Upper lobe of right lung (tissue), 1 donor: ENCODE measurements around the gene INPP5E. TPM values are rescaled to one million over a fixed set of nuclear protein-coding genes. Genes with fewer than 3 reads are reported as not detected.

Experiments used
- ATAC-seq: fragments of 200-7000 bp; cut with Tn5 transposase; one replicate; pipeline ENCODE4 v1.9.1; 2020; ENCODE audit warnings: mild to moderate bottlenecking, moderate library complexity
- DNase-seq: peaks from one replicate; pipeline ENCODE4 v3.0.0-alpha.2; 2020
- H3K27ac ChIP-seq: fragments of 200-600 bp; one replicate; pipeline ENCODE4 v1.8.0; 2022
- H3K27me3 ChIP-seq: fragments of 200-600 bp; one replicate; pipeline ENCODE4 v1.8.0; 2022; ENCODE audit warnings: mild to moderate bottlenecking
- H3K36me3 ChIP-seq: fragments of 200-600 bp; one replicate; pipeline ENCODE4 v1.8.0; 2022
- H3K4me1 ChIP-seq: fragments of 200-600 bp; one replicate; pipeline ENCODE4 v1.8.0; 2022
- H3K4me3 ChIP-seq: fragments of 200-600 bp; one replicate; pipeline ENCODE4 v1.8.0; 2022; ENCODE audit warnings: mild to moderate bottlenecking
- H3K9me3 ChIP-seq: fragments of 200-600 bp; one replicate; pipeline ENCODE4 v1.8.0; 2022
- intact Hi-C: fragments of 100-400 bp; cut with DNase I; formaldehyde crosslinking; loops from one replicate; pipeline ENCODE4 v1.11.0; 2022
- total RNA-seq: library from RNA; stranded (reverse); fragmentation: NEBNext Ultra II Directional; extraction: Animal tissue kit (Norgen Biotek cat#: 25700); gene quantifications from one replicate; pipeline ENCODE4 v1.2.1, GENCODE V29; 2021
- TF ChIP-seq, protein P1 (sequence below): fragments of 200-600 bp; IDR thresholded peaks from one replicate; pipeline ENCODE4 v1.8.0; 2022; ENCODE audit warnings: antibody characterized with exemption
- donor health status: DM: no; HTN: yes; CAD: no; lungs with severe emphysema.

The INPP5E gene
- total RNA-seq, 1 donor from 2014 or later, result 13.0 TPM

DNA sequence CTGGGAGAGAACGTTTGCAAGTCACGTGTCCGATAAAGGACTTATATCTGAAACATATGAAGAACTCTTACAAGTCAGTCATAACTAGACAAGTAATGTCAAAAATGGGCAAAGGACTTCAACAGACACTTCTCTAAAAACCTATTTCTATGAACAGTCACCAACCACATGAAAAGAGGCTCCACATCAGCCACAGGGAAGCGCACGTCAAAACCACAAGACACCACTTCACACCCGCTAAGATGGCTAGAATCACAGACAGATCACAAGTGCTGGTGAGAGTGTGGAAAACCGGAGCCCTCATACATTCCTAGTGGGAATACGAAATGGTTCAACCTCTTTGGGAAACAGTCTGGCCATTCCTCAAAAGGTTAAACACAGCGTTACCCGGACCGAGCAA lies 54.6 kb downstream of the INPP5E start:
- H3K27ac ChIP-seq, result no peak overlapping the region
- H3K9me3 ChIP-seq, result no peaks in the 10 kb centered on the region
- H3K36me3 ChIP-seq, result peaks cover 55% of the 10 kb centered on the region
- DNase-seq, result no peak
- no peak for ATAC-seq
- H3K27me3 ChIP-seq, result no peaks in the 10 kb centered on the region
- intact Hi-C loops, result no loop called here
- no peak overlapping the region for H3K4me3 ChIP-seq
- TF ChIP-seq, protein P1, sequence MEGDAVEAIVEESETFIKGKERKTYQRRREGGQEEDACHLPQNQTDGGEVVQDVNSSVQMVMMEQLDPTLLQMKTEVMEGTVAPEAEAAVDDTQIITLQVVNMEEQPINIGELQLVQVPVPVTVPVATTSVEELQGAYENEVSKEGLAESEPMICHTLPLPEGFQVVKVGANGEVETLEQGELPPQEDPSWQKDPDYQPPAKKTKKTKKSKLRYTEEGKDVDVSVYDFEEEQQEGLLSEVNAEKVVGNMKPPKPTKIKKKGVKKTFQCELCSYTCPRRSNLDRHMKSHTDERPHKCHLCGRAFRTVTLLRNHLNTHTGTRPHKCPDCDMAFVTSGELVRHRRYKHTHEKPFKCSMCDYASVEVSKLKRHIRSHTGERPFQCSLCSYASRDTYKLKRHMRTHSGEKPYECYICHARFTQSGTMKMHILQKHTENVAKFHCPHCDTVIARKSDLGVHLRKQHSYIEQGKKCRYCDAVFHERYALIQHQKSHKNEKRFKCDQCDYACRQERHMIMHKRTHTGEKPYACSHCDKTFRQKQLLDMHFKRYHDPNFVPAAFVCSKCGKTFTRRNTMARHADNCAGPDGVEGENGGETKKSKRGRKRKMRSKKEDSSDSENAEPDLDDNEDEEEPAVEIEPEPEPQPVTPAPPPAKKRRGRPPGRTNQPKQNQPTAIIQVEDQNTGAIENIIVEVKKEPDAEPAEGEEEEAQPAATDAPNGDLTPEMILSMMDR, result no peak
- no peaks in the 10 kb centered on the region for H3K4me1 ChIP-seq

DNA sequence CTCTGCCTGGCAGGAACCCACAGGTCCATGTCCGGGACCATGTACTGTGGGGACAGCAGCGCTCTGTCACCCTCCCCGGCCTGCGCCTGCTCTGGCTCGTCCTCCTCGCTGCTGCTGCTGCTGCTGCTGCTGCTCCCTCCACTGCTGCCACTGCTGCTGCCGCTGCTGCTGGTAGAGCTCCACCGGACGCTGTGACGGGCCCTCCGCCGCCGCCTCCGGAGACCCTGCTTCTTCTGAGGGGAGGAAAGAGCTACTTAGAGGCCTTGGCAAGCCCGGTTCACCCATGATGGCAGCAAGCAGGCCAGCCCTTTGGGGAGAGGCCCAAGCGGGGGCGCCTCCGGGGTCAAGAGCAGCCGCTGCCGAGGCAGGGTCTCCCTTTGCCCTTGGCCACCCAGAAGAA lies 56.2 kb downstream of the INPP5E start:
- Histone ChIP-seq H3K36me3 (peaks cover 54% of the 10 kb centered on the region), H3K4me3 (no peak overlapping the region), H3K27me3 (no peaks in the 10 kb centered on the region), H3K27ac (no peak overlapping the region), H3K4me1 (no peaks in the 10 kb centered on the region), H3K9me3 (no peaks in the 10 kb centered on the region)
- intact Hi-C loops, result no loop called here
- DNase-seq (no peak), ATAC-seq (no peak)
- TF ChIP-seq, protein P1, result no peak

DNA sequence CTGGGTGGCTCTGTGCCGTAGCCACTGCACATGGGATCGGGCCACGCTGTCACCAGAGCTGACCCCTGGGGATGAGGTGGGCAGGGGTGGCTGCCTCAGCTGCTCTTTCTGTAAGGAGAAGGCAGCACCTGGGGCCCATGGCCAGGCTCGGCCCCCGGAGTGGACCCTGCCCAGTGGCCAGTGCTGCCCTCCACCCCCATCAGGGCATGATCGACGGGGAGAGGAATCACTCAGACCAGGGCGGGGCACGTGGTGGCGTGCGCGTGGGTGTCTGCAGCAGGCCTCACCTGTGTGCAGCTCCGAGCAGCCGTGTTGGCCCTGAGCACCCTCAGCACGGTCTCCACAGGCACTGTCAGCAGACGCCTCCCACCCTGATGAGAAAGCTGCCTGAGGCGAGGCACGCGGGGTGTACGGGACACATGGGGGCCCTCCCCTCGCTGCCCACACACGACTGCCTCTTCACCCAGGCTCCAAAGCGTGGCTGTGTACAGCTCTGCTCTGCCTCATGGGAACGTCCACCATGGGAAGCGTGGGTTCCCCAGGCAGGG lies 57.6 kb downstream of the INPP5E start:
- H3K27ac ChIP-seq, result no peak overlapping the region
- no peaks in the 10 kb centered on the region for H3K27me3 ChIP-seq
- no peak for DNase-seq
- TF ChIP-seq, protein P1, result no peak
- intact Hi-C loops, result no loop called here
- H3K4me1 ChIP-seq, result no peaks in the 10 kb centered on the region
- ATAC-seq, result no peak
- H3K4me3 ChIP-seq, result no peak overlapping the region
- peaks cover 44% of the 10 kb centered on the region for H3K36me3 ChIP-seq
- no peaks in the 10 kb centered on the region for H3K9me3 ChIP-seq

DNA sequence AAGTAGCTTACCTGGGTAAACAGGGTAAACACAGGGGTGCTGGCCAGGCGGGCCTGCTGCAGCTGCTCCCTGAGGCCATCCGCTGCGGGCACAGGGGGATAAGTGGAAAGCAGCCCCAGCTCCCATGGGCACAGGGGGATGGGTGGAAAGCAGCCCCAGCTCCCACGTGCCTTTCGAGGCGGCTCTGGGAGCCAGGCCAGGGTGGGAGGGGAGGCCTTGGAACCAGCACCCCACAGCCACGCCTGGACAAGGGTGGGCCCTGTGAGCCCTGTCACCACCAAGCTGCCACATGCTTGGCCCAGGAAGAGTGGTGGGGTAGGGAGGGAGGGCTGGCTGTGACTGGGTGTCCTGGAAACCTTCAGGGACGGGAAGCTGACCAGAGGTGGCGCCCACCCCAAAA lies 58.3 kb downstream of the INPP5E start:
- no peak overlapping the region for H3K4me3 ChIP-seq
- TF ChIP-seq, protein P1, result no peak
- no peaks in the 10 kb centered on the region for H3K9me3 ChIP-seq
- ATAC-seq (no peak), DNase-seq (no peak)
- intact Hi-C loops, result no loop called here
- peaks cover 44% of the 10 kb centered on the region for H3K36me3 ChIP-seq
- no peaks in the 10 kb centered on the region for H3K27me3 ChIP-seq
- H3K4me1 ChIP-seq, result no peaks in the 10 kb centered on the region
- no peak overlapping the region for H3K27ac ChIP-seq

DNA sequence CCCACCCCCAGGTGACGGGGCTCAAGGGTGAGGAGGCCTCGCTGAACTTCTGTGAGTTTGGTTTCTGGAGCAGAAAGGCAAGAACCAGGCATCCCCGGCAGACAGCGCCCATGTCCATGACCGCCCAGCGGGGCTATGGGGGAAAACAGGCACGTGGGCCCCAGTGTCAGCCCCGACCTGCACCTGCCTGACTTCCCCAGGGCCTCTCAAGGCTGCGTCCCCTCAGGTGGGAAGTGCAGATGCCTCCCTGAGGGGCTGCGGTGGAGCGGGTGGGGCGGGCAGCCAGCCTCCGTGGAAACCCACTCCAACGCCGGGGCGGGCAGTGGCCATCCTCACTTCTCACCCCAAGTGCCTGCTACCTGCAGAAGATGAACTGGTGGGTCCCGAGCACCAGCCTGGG lies 59.3 kb downstream of the INPP5E start:
- Histone ChIP-seq H3K9me3 (no peaks in the 10 kb centered on the region), H3K4me1 (no peaks in the 10 kb centered on the region), H3K27ac (no peak overlapping the region), H3K27me3 (no peaks in the 10 kb centered on the region), H3K4me3 (no peak overlapping the region), H3K36me3 (peaks cover 44% of the 10 kb centered on the region)
- DNase-seq (no peak), ATAC-seq (no peak)
- TF ChIP-seq, protein P1, result no peak
- intact Hi-C loops, result no loop called here

DNA sequence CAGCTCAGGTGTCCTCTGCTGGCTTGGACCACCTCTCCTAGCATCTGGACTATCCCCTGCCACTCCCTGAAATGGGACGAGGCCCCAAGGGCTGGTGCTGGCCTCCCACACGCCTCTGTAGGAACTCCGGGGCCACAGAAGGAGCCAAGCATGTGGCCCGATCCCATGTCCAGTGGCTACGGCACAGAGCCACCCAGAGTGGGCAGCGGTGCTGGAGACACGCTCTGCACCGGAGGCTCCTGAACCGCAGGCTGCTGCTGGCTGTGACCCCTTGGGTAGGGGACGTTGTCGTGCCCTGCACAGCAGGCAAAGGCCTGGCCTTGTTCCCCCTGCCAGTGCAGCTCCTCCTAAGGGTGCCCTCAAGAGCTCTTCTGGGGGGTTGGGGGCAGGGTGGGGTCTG lies 59.8 kb downstream of the INPP5E start:
- Histone ChIP-seq H3K27me3 (no peaks in the 10 kb centered on the region), H3K36me3 (peaks cover 40% of the 10 kb centered on the region), H3K9me3 (no peaks in the 10 kb centered on the region), H3K27ac (no peak overlapping the region), H3K4me3 (no peak overlapping the region), H3K4me1 (no peaks in the 10 kb centered on the region)
- intact Hi-C loops, result no loop called here
- TF ChIP-seq, protein P1, result no peak
- no peak for ATAC-seq
- no peak for DNase-seq
